MCF 10A (cell line): ENCODE results near the gene PEX3. TPM values are rescaled to one million over a fixed set of nuclear protein-coding genes. Genes with fewer than 3 reads are reported as not detected.

Experiments
- BruUV-seq: library from RNA; stranded (reverse); fragments of 400-500 nt; replicated peaks from 2 replicates; lab custom pipeline; 2021; lab: Mats Ljungman, UMichigan
- CTCF ChIA-PET: fragments of 300-600 bp; sonication (Branson Sonifier 250); formaldehyde crosslinking; extraction: SDS; loops from one replicate; lab custom pipeline; 2021; ENCODE audit warnings: antibody characterized with exemption, inconsistent platforms; lab: Yijun Ruan, JAX
- POLR2A ChIA-PET: fragments of 300-600, 350-650 bp; sonication (Branson Sonifier 250); formaldehyde crosslinking; extraction: SDS; loops from one replicate; lab custom pipeline; 2020; ENCODE audit warnings: antibody characterized with exemption, inconsistent platforms; lab: Yijun Ruan, JAX
- DNase-seq: peaks from one replicate; pipeline ENCODE4 v3.0.0-alpha.2; 2018; ENCODE audit not compliant: unreplicated experiment
- H3K27ac Mint-ChIP-seq: one replicate; pipeline ENCODE4 v1.8.0; 2022; ENCODE audit warnings: mild to moderate bottlenecking, low read depth, mixed read lengths; ENCODE audit not compliant: unreplicated experiment
- H3K27me3 Mint-ChIP-seq: one replicate; pipeline ENCODE4 v1.8.0; 2022; ENCODE audit warnings: mixed read lengths; ENCODE audit not compliant: insufficient read depth, unreplicated experiment
- H3K36me3 Mint-ChIP-seq: one replicate; pipeline ENCODE4 v1.8.0; 2022; ENCODE audit warnings: mild to moderate bottlenecking, moderate library complexity, mixed read lengths; ENCODE audit not compliant: insufficient read depth, unreplicated experiment
- H3K4me1 Mint-ChIP-seq: one replicate; pipeline ENCODE4 v1.8.0; 2022; ENCODE audit warnings: mixed read lengths; ENCODE audit not compliant: insufficient read depth, unreplicated experiment
- H3K4me3 Mint-ChIP-seq: one replicate; pipeline ENCODE4 v1.8.0; 2022; ENCODE audit warnings: mild to moderate bottlenecking, moderate library complexity, mixed read lengths; ENCODE audit not compliant: unreplicated experiment
- H3K9me3 Mint-ChIP-seq: one replicate; pipeline ENCODE4 v1.8.0; 2022; ENCODE audit warnings: mixed read lengths; ENCODE audit not compliant: unreplicated experiment
- CTCF ChIP-seq: fragments of 200-600 bp; IDR thresholded peaks from one replicate; pipeline ENCODE4 v1.8.0; 2022; ENCODE audit warnings: antibody characterized with exemption, mild to moderate bottlenecking; ENCODE audit not compliant: unreplicated experiment
- intact Hi-C: fragments of 100-400 bp; cut with micrococcal nuclease; formaldehyde crosslinking; loops from 2 replicates; pipeline ENCODE4 v1.14.1; 2022
- total RNA-seq: library from RNA; stranded (reverse); gene quantifications from 2 replicates; pipeline ENCODE4 v1.2.3, GENCODE V29; 2022

Gene PEX3
- total RNA-seq, 1 experiment from 2014 or later, result 24.3 TPM

- no peak for DNase-seq
- Mint-ChIP-seq H3K9me3 (no peaks in the 10 kb centered on the region), H3K36me3 (peaks cover 5% of the 10 kb centered on the region), H3K27me3 (no peaks in the 10 kb centered on the region), H3K27ac (peak overlapping the region; percentile 47), H3K4me3 (no peak overlapping the region), H3K4me1 (peaks cover 56% of the 10 kb centered on the region)
- CTCF ChIA-PET, result interaction anchor here (0.7 kb wide), 1 partner anchor 716 kb away, joined by 3 read pairs; no protein-coding TSS in a partner anchor
- no peak for TF ChIP-seq CTCF
- POLR2A ChIA-PET, result no interaction called here
- intact Hi-C loops, result no loop called here
- no TSS peak for BruUV-seq
Measured at GRCh38 chr6:143408151-143408786, 42.3 kb upstream of the PEX3 start.

GRCh38 chr6:143408787-143409162 is 41.8 kb upstream of the PEX3 start:
- Mint-ChIP-seq H3K36me3 (peaks cover 5% of the 10 kb centered on the region), H3K27ac (peak overlapping the region; percentile 47), H3K4me3 (no peak overlapping the region), H3K4me1 (peaks cover 60% of the 10 kb centered on the region), H3K9me3 (no peaks in the 10 kb centered on the region), H3K27me3 (no peaks in the 10 kb centered on the region)
- no TSS peak for BruUV-seq
- TF ChIP-seq CTCF, result no peak
- POLR2A ChIA-PET, result interaction anchor here (1.2 kb wide), 1 partner anchor 11 kb away, joined by 4 read pairs; no protein-coding TSS in a partner anchor
- intact Hi-C loops, result no loop called here
- DNase-seq, result no peak
- CTCF ChIA-PET, result no interaction called here

- ChIA-PET CTCF (interaction anchor here (0.8 to 1.2 kb wide), 2 partner anchors 10 to 17 kb away, joined by 4 read pairs; no protein-coding TSS in a partner anchor), POLR2A (interaction anchor here (0.6 to 3.6 kb wide), 9 partner anchors 9 to 466 kb away, joined by 3 to 28 read pairs (median 4); partner anchors contain the start of gene HIVEP2)
- intact Hi-C loops, result no loop called here
- Mint-ChIP-seq H3K36me3 (peaks cover 5% of the 10 kb centered on the region), H3K4me1 (peaks cover 54% of the 10 kb centered on the region), H3K4me3 (no peak overlapping the region), H3K27ac (peak overlapping the region; percentile 77), H3K9me3 (no peaks in the 10 kb centered on the region), H3K27me3 (no peaks in the 10 kb centered on the region)
- TF ChIP-seq CTCF, result no peak
- no TSS peak for BruUV-seq
- DNase-seq, result peak; percentile 65
Measured at GRCh38 chr6:143410859-143411270, 39.7 kb upstream of the PEX3 start.

- intact Hi-C loops, result no loop called here
- no peak for DNase-seq
- H3K27ac Mint-ChIP-seq, result no peak overlapping the region
- no peaks in the 10 kb centered on the region for H3K9me3 Mint-ChIP-seq
- BruUV-seq, result no TSS peak
- no peak for TF ChIP-seq CTCF
- ChIA-PET CTCF (interaction anchor here (0.6 to 1.7 kb wide), 2 partner anchors 13 to 43 kb away, joined by 4 to 10 read pairs; no protein-coding TSS in a partner anchor), POLR2A (interaction anchor here (0.9 to 2.1 kb wide), 5 partner anchors 9 to 78 kb away, joined by 3 to 10 read pairs (median 4); no protein-coding TSS in a partner anchor)
- no peak overlapping the region for H3K4me3 Mint-ChIP-seq
- H3K27me3 Mint-ChIP-seq, result no peaks in the 10 kb centered on the region
- peaks cover 5% of the 10 kb centered on the region for H3K36me3 Mint-ChIP-seq
- H3K4me1 Mint-ChIP-seq, result peaks cover 47% of the 10 kb centered on the region
Measured at GRCh38 chr6:143414769-143415168, 35.8 kb upstream of the PEX3 start.
